ENCODE measurements around the gene MARCKSL1. TPM values are rescaled to one million over a fixed set of nuclear protein-coding genes. Genes with fewer than 3 reads are reported as not detected.
A peak's percentile ranks its signal among the peaks of the same experiment; 100 is the strongest.

Gene MARCKSL1
- total RNA-seq, 1 experiment from 2014 or later: 91.5 TPM

DNA sequence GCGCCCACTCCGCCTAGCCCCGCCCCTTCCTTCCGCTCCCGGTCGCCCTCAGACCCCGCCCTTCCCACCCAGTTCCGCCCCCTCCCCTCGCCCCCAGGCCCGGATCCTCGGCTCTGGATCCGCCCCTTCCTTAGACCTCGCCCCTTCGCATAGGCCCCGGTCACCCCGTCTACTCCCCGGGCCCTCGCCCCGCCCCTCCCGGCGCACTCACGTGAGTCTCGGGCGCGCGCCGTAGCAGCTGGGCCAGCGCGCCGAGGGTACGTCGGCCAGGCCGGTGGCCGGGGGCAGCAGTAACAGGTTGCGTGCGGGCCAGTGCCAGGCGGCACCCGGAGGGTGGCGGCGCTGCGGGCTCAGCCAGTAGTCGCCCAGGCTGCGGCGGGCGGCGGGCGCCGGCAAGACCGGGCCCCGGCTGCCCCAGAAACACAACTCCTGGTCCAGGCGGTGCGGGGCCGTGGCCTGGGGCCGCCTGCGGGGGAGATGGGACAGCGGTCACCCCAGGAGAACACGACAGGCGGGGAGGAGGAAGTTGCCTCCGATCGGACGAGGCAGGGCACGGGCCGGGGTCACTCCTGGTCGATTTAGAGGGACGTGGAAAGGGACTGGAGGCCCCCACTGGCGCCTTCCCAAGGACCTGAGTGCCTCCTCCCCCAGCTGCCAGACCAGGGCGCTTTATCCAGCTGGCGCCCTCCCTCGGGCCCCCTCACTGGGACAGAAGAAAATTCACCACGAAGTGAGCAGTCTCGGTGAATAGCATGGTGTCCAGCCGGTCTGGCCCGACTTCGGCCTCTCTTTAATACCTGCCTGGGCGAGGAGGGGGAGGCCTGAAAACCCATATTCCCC lies 15.6 kb upstream of the MARCKSL1 start:
- Histone ChIP-seq H3K9me3 (ENCODE audit: insufficient read depth, low read depth) (no peaks in the 10 kb centered on the region), H3K27ac (peak overlapping the region; percentile 67), H3K79me2 (ENCODE audit: low read depth) (no peaks in the 10 kb centered on the region), H3K4me2 (peak overlapping the region; percentile 93), H2AFZ (peak overlapping the region; percentile 96), H3K4me3 (peak overlapping the region; percentile 74), H3K36me3 (ENCODE audit: low read depth) (no peaks in the 10 kb centered on the region), H4K20me1 (ENCODE audit: insufficient read depth) (no peaks in the 10 kb centered on the region), H3K9me2 (ENCODE audit: insufficient read depth) (no peaks in the 10 kb centered on the region), H3K27me3 (ENCODE audit: insufficient read depth, low read depth) (no peaks in the 10 kb centered on the region), H3K4me1 (replicated peaks; ENCODE audit: insufficient read depth) (peaks cover 14% of the 10 kb centered on the region; the same call in 1 of the 2 replicates), H3F3A (ENCODE audit: insufficient read depth, low read depth) (peaks cover 10% of the 10 kb centered on the region; the same call in 1 of the 2 replicates)
- intact Hi-C loops (cut with micrococcal nuclease; ENCODE audit: unreplicated experiment): loop anchor here (2.0 to 5.0 kb wide), 2 partner anchors 15 to 339 kb away; partner anchors contain the start of genes KHDRBS1 and MARCKSL1
- peak; percentile 76 to 91 for DNase-seq
- TF ChIP-seq, protein P1, sequence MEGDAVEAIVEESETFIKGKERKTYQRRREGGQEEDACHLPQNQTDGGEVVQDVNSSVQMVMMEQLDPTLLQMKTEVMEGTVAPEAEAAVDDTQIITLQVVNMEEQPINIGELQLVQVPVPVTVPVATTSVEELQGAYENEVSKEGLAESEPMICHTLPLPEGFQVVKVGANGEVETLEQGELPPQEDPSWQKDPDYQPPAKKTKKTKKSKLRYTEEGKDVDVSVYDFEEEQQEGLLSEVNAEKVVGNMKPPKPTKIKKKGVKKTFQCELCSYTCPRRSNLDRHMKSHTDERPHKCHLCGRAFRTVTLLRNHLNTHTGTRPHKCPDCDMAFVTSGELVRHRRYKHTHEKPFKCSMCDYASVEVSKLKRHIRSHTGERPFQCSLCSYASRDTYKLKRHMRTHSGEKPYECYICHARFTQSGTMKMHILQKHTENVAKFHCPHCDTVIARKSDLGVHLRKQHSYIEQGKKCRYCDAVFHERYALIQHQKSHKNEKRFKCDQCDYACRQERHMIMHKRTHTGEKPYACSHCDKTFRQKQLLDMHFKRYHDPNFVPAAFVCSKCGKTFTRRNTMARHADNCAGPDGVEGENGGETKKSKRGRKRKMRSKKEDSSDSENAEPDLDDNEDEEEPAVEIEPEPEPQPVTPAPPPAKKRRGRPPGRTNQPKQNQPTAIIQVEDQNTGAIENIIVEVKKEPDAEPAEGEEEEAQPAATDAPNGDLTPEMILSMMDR (conservative IDR thresholded peaks at IDR 0.05): no peak
- no peak for TF ChIP-seq EZH2 (IDR thresholded peaks at IDR 0.05; ENCODE audit: low read depth)
- ChIA-PET CTCF (interaction anchor here (1.0 kb wide), 1 partner anchor 10 kb away, joined by 3 read pairs; no protein-coding TSS in a partner anchor), POLR2A (ENCODE audit: unreplicated experiment) (interaction anchor here (0.6 to 1.4 kb wide), 2 partner anchors 15 to 651 kb away, joined by 3 read pairs; partner anchors contain the start of gene MARCKSL1)
- no TSS peak for BruUV-seq (replicated peaks)

DNA sequence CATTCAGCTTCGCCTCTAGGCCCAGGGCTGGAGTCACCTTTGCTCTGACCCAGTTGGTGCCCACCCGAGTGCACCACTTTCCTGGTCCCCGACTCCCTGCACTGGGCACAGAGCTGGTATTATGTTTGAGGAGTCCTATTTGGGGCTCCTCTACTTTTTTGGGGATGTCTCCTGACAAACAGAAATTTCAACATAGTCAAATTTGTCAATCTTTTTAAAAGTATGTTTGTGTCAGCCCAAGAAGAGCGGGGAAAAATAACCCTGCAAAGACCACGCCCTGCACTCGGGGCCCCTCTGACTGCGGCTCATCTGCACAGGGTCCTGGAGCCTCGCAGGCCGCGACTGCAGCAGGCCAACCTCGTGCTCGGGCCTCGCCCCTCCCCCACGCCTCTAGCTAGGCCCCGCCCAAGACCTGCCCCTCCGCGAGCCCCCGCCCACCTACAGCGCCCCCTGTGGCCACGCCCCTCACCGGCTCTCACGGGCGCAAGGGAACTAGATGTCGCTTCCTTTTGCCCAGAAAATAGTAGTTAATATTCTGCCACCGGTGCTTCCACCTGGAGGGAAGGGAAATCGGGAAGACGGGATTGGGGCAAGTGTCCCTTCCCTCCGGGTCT lies 14.9 kb upstream of the MARCKSL1 start:
- peak overlapping the region; percentile 96 for H2AFZ ChIP-seq
- CTCF ChIA-PET: interaction anchor here (0.6 to 1.0 kb wide), 2 partner anchors 9 to 170 kb away, joined by 3 to 14 read pairs; no protein-coding TSS in a partner anchor

More for the DNA sequence above, 14.9 kb upstream of the MARCKSL1 start:
- Histone ChIP-seq H3K4me2 (peak overlapping the region; percentile 93), H3K9me2 (ENCODE audit: insufficient read depth) (no peaks in the 10 kb centered on the region), H3K9me3 (ENCODE audit: insufficient read depth, low read depth) (no peaks in the 10 kb centered on the region), H3K4me1 (replicated peaks; ENCODE audit: insufficient read depth) (peaks cover 14% of the 10 kb centered on the region; the same call in 1 of the 2 replicates), H3K36me3 (ENCODE audit: low read depth) (no peaks in the 10 kb centered on the region), H3F3A (ENCODE audit: insufficient read depth, low read depth) (peaks cover 10% of the 10 kb centered on the region; the same call in 1 of the 2 replicates), H3K27me3 (ENCODE audit: insufficient read depth, low read depth) (no peaks in the 10 kb centered on the region), H3K79me2 (ENCODE audit: low read depth) (no peaks in the 10 kb centered on the region), H3K4me3 (peak overlapping the region; percentile 74), H4K20me1 (ENCODE audit: insufficient read depth) (no peaks in the 10 kb centered on the region), H3K27ac (peak overlapping the region; percentile 67)
- TF ChIP-seq, protein P1 (conservative IDR thresholded peaks at IDR 0.05): peak; percentile 96
- TF ChIP-seq EZH2 (IDR thresholded peaks at IDR 0.05; ENCODE audit: low read depth): no peak
- POLR2A ChIA-PET (ENCODE audit: unreplicated experiment): interaction anchor here (0.6 to 1.4 kb wide), 2 partner anchors 15 to 43 kb away, joined by 3 to 6 read pairs; partner anchors contain the start of genes BSDC1 and MARCKSL1
- no TSS peak for BruUV-seq (replicated peaks)
- intact Hi-C loops (cut with micrococcal nuclease; ENCODE audit: unreplicated experiment): loop anchor here (2.0 to 5.0 kb wide), 2 partner anchors 14 to 339 kb away; partner anchors contain the start of genes KHDRBS1 and MARCKSL1
- DNase-seq: peak in 1 of 2 experiments; percentile 74

Measured in PC-9 (cell line).